Activated CD4-positive, CD25-positive, alpha-beta regulatory T cell treated with anti-CD3 and anti-CD28 coated beads, Interleukin-2, amount 50 U/mL, for 72 hours (primary cell): ENCODE data around the gene ZFAND2A.
"Not testable (repeated sequence)": the region's sequence is repeated elsewhere in the genome, so short reads cannot be mapped to it uniquely, and the experiment has no call there.

Source experiments
- DNase-seq: peaks from one replicate; pipeline ENCODE4 v3.0.0; 2021

The ZFAND2A gene

DNA sequence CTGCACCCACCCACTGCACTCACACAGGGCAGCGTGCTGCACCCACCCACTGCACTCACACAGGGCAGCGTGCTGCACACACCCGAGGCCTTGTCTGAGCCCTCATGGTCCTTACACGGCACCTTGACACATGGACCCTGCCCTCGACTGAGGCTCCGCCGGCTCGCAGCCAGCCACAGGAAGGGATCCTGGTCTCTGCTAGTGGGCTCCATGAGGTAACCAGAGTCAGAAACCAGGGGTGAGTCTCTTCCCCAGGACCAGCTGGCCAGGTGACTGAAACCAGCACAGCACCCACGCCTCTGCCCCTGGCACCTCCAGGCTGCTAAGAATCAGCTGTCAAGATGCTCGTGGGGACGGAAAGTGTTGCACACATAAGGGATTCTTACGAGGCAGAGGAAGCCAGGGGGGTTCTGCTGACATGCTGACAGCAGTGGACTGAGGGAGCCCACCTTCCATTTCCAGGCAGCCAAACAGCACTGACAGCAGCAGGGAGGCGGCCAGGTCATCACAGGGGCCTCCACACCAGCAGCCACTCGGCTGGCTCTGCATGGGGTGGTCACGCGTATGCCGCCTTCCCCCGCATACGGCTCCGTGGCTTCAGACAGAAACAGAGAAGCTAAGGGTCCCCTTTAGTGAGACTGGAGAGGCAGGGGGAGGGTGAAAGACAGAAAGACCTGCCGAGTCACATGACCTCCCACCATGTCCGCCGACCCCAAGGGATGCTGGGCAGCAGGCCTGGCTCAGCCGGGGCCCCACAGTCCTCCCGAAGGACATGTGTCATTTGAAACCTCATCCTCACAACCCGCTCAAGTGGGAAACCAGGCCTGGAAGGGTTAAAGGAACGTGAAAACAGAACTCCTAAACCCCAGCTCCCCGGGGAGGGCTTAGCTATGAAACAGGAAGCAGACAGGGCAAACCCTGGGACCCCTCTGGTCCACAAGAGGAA lies 37.8 kb downstream of the ZFAND2A start:
- DNase-seq, result no peak

- no peak for DNase-seq
Observed at GRCh38 chr7:1121476-1121875, 38.5 kb downstream of the ZFAND2A start.

GRCh38 chr7:1120791-1121190 lies 39.2 kb downstream of the ZFAND2A start:
- no peak for DNase-seq

DNA sequence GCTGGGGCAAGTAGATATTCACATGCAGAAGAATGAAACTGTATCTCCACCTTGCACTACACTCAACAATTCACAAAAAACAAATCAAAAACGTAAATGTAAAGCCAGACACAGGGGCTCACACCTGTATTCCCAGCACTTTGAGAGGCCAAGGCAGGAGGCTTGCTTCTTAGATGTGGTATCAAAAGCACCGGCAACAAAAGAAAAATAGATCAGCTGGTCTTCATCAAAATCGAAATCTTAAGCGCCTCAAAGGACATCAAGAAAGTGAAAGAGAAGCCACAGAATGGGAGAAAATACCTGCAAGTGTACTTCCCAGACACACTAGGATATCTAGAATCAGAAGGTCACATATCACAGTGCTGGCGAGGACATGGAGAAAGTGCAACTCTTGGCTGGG lies 40.8 kb downstream of the ZFAND2A start:
- no peak for DNase-seq

- DNase-seq, result no peak
Observed at GRCh38 chr7:1117321-1117928, 42.6 kb downstream of the ZFAND2A start.

- DNase-seq, result not testable (repeated sequence)
Observed at GRCh38 chr7:1116383-1117008, 43.5 kb downstream of the ZFAND2A start.

DNA sequence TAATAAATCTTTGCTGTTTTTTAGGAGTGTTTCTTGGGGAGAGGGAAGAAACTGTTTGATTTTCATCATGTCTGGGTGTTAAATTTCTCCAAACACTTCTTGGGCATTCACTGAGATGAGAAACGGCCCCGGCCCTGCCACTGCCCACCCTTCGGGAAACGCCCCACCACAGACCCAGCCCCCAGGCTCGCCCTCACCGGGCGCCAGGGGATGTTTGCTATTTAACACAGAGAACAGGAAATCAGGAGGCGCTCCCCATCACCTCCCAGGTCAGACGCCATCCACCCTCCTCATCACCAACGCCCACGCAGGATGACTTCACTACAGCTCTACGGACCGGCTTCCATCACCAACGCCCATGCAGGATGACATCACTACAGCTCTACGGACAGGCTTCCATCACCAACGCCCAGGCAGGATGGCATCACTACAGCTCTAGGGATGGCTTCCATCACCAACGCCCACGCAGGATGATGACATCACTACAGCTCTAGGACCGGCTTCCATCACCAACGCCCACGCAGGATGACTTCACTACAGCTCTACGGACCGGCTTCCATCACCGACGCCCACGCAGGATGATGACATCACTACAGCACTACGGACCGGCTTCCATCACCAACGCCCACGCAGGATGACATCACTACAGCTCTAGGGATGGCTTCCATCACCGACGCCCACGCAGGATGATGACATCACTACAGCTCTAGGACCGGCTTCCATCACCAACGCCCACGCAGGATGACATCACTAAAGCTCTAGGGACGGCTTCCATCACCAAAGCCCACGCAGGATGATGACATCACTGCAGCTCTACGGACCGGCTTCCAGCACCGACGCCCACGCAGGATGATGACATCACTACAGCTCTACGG lies 44.6 kb downstream of the ZFAND2A start:
- not testable (repeated sequence) for DNase-seq

- no peak for DNase-seq
Observed at GRCh38 chr7:1114505-1114904, 45.5 kb downstream of the ZFAND2A start.

GRCh38 chr7:1114088-1114487 lies 45.9 kb downstream of the ZFAND2A start:
- DNase-seq, result no peak

GRCh38 chr7:1113548-1113885 lies 46.5 kb downstream of the ZFAND2A start:
- no peak for DNase-seq

DNA sequence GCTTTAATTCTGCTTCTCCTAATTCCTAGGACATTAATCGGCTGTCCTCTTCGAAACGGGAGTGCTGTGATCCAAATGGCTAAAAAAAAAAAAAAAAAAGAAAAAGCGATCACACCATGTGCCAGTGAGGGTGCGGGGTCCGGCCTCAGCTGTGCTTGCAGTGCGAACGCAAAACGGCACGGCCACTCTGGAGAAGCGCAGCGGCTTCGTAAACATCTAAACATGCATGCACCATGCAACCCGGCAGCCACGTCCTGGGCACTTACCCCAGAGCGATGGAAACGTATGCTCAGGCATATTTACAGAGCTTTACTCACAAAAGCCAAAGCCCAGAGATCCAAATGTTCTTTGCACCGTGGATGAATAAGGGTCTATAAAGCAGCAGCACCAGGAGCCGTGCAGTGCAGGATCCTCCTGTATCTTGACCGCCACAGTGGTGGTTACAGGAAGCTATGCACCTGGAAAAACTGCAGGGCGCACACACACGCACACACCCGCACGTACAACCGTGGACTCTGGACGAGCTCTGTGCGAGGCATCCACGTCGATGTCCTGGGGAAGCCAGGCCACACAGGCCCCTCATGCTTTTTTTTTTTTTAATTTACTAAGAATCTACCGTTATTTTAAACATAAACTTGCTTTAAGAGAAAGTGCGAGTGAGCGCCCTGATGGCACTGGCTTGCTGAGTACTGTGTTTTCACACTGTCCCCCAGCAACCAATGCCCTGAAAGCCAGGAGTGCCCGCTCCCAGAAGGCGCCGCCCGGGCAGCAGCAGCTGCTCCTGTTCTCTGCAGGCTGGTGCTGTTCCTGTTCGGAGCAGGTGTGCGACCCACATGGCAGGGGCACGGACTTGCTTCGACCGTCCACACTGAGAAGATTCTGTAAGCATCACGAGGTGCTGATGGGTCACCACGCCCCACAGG lies 47.1 kb downstream of the ZFAND2A start:
- no peak for DNase-seq

- DNase-seq, result no peak
Observed at GRCh38 chr7:1112109-1112508, 47.9 kb downstream of the ZFAND2A start.

- no peak for DNase-seq
Observed at GRCh38 chr7:1111156-1111555, 48.8 kb downstream of the ZFAND2A start.

- no peak for DNase-seq
Observed at GRCh38 chr7:1110358-1110757, 49.6 kb downstream of the ZFAND2A start.

DNA sequence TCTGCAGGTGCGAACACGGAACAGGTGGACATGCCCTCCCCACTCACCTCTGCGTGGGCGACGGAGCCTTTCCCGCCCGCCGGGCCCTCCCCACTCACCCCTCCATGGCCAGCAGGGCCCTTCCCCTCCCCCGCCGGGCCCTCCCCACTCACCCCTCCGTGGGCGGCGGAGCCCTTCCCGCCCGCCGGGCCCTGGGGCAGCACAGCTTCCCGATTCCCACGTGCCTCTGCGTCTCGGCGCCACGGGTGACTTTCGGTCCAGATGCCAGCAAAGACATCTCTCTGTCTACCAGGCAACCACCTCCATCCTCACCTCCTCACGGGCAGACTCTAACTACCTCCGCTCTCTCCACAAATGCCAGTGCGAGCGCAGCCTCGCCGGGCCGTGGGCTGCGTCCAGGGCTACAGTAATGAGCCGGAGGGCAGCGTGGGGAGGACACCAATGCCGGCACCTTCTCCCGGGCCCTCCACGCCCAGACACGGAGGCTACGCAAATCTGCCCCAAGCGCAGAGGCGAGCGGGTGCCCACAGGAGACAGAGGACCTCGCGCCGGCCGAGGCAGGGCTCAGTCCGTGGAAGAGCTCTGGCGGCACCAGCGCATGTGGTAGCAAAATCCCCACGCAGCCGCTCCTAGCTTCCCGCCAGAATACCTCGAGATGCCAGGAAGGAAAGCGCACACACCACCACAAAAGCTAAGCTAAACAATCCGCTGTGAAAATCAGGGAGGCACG lies 50.2 kb downstream of the ZFAND2A start:
- DNase-seq, result no peak

DNA sequence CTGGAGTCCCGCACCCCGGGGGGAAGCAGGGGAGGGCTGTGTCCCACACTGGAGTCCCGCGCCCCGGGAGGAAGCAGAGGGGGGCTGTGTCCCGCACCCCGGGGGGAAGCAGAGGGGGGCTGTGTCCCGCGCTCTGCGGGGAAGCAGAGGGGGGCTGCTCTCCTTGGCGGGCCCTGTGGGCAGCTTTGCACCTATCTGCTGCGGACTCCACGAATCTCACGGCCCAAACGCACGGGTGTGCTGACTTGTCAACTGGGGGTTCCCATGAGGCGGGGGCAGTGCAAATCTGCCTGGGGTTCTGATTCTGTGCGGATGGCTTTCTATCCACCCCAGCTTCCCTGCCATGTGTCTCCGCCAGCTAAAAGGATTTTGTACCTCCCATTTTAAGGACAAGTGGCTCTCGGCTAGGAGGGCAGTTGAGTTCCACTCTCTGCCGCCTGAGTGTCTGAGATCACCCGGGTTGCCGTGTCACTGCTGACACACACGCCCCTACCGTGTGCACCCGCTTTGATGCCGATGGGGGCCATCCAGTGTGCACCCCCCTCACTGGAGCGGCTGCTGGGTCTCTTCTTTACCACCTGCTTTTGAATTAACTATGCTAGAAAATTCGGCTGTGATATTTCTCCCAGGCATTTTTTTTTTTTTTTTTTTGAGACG lies 51.6 kb downstream of the ZFAND2A start:
- no peak for DNase-seq

DNA sequence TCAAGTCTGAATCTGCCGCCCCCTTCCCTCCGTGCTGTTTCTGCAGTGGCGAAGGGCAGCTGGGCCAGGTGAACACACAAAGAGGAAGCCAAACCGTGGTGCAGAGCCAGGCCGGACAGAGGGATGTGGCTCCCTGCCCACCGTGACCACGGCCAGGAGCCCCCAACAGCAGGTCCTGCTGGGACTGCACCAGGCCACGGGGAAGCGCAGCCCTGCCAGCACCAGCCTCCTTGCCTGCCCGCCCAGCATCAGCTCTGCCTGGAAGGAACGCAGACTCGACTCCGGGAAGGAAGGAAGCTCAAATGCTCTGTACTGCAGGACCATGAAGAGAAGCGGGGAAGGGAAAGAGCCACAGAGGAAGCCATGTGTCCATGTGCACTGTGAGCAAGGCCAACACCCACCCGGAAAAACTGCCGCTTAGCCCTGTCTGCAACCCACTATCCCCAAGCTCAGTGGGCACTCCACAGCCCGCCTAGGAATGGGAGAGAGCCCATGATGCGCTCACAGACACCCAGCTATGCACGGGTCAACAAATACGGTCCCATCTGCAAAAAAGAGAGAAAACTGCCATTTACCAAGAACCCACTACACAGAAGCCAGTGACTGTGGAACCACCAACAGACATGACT lies 53.1 kb downstream of the ZFAND2A start:
- no peak for DNase-seq

GRCh38 chr7:1106063-1106792 lies 53.8 kb downstream of the ZFAND2A start:
- no peak for DNase-seq

GRCh38 chr7:1105189-1105588 lies 54.8 kb downstream of the ZFAND2A start:
- no peak for DNase-seq
